GM12891 (cell line): ENCODE results near the gene C22orf42.
"Not testable (repeated sequence)": the region's sequence is repeated elsewhere in the genome, so short reads cannot be mapped to it uniquely, and the experiment has no call there.

ENCODE experiments used
- DNase-seq: peaks from one replicate; pipeline ENCODE4 v3.0.0; 2011; ENCODE audit warnings: low spot score; ENCODE audit not compliant: insufficient read length
- FAIRE-seq: peaks from 2 replicates; lab custom pipeline; 2011; peaks lifted over from hg19 to GRCh38; lab: Jason Lieb, UNC
- PAX5 ChIP-seq: IDR thresholded peaks from 2 replicates; pipeline ENCODE4 v1.6.1; 2011; ENCODE audit warnings: low read length, moderate library complexity, mild to moderate bottlenecking; ENCODE audit not compliant: insufficient read depth, severe bottlenecking
- POLR2A ChIP-seq: IDR thresholded peaks from 2 replicates; pipeline ENCODE4 v1.6.1; 2011; ENCODE audit warnings: low read depth, low read length, control low read depth
- POLR2AphosphoS5 ChIP-seq: IDR thresholded peaks from 2 replicates; pipeline ENCODE4 v1.6.1; 2011; ENCODE audit warnings: low read depth, low read length, control low read depth
- POU2F2 ChIP-seq: IDR thresholded peaks from 2 replicates; pipeline ENCODE4 v1.6.1; 2011; ENCODE audit warnings: low read depth, mild to moderate bottlenecking, control low read depth, low read length, moderate library complexity
- SPI1 ChIP-seq: IDR thresholded peaks from 2 replicates; pipeline ENCODE4 v1.6.1; 2011; ENCODE audit warnings: low read depth, low read length, control low read depth
- TAF1 ChIP-seq: IDR thresholded peaks from 2 replicates; pipeline ENCODE4 v1.6.1; 2011; ENCODE audit warnings: low read depth, low read length, control low read depth

C22orf42 gene

GRCh38 chr22:32204040-32204855 lies 45.1 kb upstream of the C22orf42 start:
- no peak for TF ChIP-seq POLR2A
- no peak for TF ChIP-seq TAF1
- TF ChIP-seq POU2F2: no peak
- no peak for TF ChIP-seq SPI1
- TF ChIP-seq POLR2AphosphoS5: no peak
- TF ChIP-seq PAX5: no peak
- DNase-seq (no peak), FAIRE-seq (no peak)

DNA sequence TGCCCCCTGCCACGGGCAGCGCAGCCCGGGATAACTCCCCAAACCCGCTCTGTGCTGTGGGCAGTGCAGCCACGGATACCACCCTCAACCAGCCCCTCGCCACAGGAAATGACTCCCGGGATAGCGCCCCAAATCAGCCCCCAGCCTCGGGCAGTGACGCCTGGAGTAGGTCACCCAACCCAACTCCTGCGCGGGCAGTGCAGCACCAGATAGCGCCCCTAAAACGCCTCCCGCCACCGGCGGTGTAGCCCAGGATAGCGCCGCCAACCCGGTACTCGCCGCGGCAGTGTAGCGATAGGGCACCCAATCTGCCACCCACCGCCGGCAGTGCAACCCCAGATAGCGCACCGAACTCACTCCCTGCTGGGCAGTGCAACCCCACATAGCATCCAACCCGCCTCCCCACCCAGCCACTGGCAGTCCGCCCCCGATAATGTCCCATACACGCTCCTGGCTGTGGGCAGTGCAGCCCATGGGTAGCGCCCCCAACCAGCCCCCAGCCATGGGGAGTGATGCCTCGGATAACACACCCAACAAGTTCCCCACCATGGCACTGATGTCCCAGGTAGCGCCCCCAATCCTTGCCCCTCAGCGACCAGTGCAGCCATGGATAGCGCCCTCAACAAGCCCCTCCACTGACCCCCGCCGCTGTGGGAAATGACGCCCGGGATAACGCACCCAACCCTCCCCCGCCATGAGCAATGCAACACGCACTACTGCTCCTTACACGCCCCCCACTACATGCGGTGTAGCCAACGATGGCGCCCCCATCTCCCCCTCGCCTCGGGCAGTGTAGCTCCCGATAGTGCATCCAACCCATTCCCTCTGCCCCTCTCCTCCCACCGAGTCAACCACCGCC lies 44.3 kb upstream of the C22orf42 start:
- no peak for DNase-seq
- TF ChIP-seq POLR2A: no peak
- TF ChIP-seq POU2F2: no peak
- TF ChIP-seq SPI1: no peak
- no peak for TF ChIP-seq PAX5
- FAIRE-seq: no peak

DNA sequence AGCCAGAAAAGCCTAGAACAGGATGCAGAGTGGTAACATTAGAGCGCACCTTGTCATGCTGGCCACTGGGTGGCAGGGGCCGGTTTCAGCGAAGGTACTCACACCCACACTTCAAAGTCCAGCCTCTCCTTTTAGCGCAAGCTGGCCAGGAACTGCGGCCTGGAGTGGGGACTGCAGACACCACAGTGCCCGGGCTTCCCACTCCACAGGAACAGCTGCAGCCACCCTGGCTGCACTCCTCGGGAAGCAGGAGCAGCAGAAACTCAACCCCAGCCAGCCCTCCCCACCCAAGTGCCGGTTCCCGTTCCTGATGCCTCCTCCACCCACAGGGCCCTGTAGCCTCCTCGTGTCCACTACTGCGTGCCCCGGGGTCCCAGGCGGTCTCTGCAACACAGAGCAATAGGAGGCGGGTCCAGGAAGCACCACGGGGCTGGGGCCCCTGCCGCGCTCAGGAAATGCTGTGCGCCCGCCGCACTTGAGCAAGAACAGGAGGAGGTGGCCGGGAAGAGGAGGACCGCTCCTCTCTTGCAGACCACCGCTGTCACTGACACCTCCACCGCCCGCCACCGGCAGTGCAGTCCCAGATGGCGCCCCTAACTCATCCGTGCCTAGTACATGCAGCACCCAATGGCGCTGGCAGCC lies 43.6 kb upstream of the C22orf42 start:
- DNase-seq (no peak), FAIRE-seq (peak; percentile 89)
- TF ChIP-seq PAX5 (no peak), SPI1 (no peak), POLR2A (no peak), POU2F2 (no peak), TAF1 (no peak), POLR2AphosphoS5 (no peak)

GRCh38 chr22:32202161-32202538 lies 43.0 kb upstream of the C22orf42 start:
- DNase-seq (no peak), FAIRE-seq (no peak)
- TF ChIP-seq TAF1 (no peak), SPI1 (no peak)

DNA sequence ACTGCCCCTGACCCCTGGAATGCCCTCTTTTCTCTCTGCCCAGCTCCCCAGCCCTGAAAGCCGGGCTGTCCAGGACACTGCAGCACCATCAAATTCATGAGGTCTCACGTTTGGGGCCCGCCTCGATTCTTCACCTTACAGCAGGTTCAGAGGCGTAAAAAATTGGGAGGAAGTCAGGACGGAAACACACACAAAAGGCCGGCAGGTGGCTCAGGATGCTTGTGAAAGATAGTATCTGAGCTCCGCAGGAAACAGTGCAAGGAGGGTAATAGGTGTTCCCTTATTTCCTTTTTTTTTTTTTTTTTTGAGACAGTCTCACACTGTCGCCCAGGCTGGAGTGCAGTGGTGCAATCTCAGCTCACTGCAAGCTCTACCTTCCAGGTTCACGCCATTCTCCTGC lies 41.6 kb upstream of the C22orf42 start:
- TF ChIP-seq POLR2AphosphoS5: no peak
- no peak for TF ChIP-seq POLR2A
- TF ChIP-seq POU2F2: no peak
- TF ChIP-seq SPI1: no peak
- TF ChIP-seq PAX5: no peak
- no peak for TF ChIP-seq TAF1
- DNase-seq: no peak
- FAIRE-seq: no peak

DNA sequence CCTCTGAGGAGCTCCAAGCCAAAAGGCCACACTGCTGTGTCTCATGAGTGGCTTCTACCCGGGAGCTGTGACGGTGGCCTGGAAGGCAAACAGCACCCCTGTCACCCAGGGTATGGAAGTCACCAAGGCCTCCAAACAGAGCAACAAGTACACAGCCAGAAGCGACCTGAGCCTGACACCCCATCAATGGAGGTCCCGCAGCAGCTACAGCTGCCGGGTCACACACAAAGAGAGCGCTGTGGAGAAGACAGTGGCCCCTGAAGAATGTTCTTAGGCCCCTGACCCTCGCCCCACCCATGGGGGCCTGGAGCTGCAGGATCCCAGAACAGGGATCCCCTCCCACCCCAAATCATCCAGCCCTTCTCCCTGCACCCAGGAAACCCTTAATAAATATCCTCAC lies 40.9 kb upstream of the C22orf42 start:
- TF ChIP-seq SPI1 (no peak), POLR2A (no peak), TAF1 (no peak), PAX5 (no peak), POU2F2 (no peak), POLR2AphosphoS5 (no peak)
- FAIRE-seq (no peak), DNase-seq (no peak)

- TF ChIP-seq SPI1: no peak
- no peak for TF ChIP-seq POU2F2
- TF ChIP-seq TAF1: no peak
- no peak for TF ChIP-seq PAX5
- TF ChIP-seq POLR2AphosphoS5: no peak
- TF ChIP-seq POLR2A: no peak
- DNase-seq (no peak), FAIRE-seq (no peak)
Measured at GRCh38 chr22:32199341-32199740, 40.2 kb upstream of the C22orf42 start.

GRCh38 chr22:32197553-32198226 lies 38.6 kb upstream of the C22orf42 start:
- not testable (repeated sequence) for FAIRE-seq, DNase-seq

- not testable (repeated sequence) for FAIRE-seq
Measured at GRCh38 chr22:32195900-32196299, 36.8 kb upstream of the C22orf42 start.

DNA sequence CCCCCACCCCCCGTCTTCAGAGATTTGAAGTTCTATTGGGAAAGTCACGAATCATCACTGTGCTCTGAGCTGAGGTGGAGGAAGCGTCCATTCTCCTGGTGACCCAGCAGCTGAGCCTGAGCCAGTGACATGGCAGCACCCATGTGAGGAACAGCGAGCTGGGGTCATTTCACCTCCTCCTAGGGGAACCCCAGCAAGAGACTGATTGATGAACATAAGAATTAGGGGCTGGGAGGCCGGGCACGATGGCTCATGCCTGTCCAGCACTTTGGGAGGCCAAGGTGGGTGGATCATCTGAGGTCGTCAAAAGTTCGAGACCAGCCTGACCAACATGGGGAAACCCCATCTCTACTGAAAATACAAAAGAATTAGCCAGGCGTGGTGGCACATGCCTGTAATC lies 34.2 kb upstream of the C22orf42 start:
- DNase-seq, FAIRE-seq: not testable (repeated sequence)

More at GRCh38 chr22:32195900-32196299, 36.8 kb upstream of the C22orf42 start:
- not testable (repeated sequence) for DNase-seq

- not testable (repeated sequence) for FAIRE-seq, DNase-seq
Measured at GRCh38 chr22:32191021-32191420, 31.9 kb upstream of the C22orf42 start.
